ENCODE data around the gene CNPY3. TPM values are rescaled to one million over a fixed set of nuclear protein-coding genes. Genes with fewer than 3 reads are reported as not detected.
A peak's percentile ranks its signal among the peaks of the same experiment; 100 is the strongest.

Gene CNPY3
- total RNA-seq, 6 donors from 2014 or later, result 32.4 to 95.2 (median 50.3) TPM

GRCh38 chr6:42907336-42907735 lies 21.9 kb upstream of the CNPY3 start:
- ATAC-seq (ENCODE audit: low FRiP score in 2 of 2) (peak in 1 of 2 donors; percentile 55), DNase-seq (peak in 1 of 2 donors; percentile 40)

GRCh38 chr6:42909835-42910234 lies 19.4 kb upstream of the CNPY3 start:
- no peak for TF ChIP-seq POLR2AphosphoS5 (IDR thresholded peaks at IDR 0.05)
- TF ChIP-seq POLR2A (IDR thresholded peaks at IDR 0.05), result no peak
- no peak for TF ChIP-seq EP300 (IDR thresholded peaks at IDR 0.05)
- TF ChIP-seq CTCF (IDR thresholded peaks at IDR 0.05), result no peak
- no peak overlapping the region for H3K27ac ChIP-seq
- no peaks in the 10 kb centered on the region for H3K36me3 ChIP-seq
- WGBS, 2 donors, result 92 to 94% methylated on average over 10 of the region's 10 CpGs
- ATAC-seq (ENCODE audit: low FRiP score in 2 of 2) (no peak), DNase-seq (no peak)
- H3K9me3 ChIP-seq, result no peaks in the 10 kb centered on the region
- H3K27me3 ChIP-seq, result peaks cover 0 to 4% (median 0%) of the 10 kb centered on the region in 4 donors
- no peak overlapping the region for H3K4me3 ChIP-seq
- H3K4me1 ChIP-seq, result peaks cover 3 to 8% (median 6%) of the 10 kb centered on the region in 4 donors

More at GRCh38 chr6:42907336-42907735, 21.9 kb upstream of the CNPY3 start:
- Histone ChIP-seq H3K36me3 (no peaks in the 10 kb centered on the region), H3K4me1 (peaks cover 3 to 8% (median 6%) of the 10 kb centered on the region in 4 donors), H3K27me3 (peaks cover 0 to 4% (median 0%) of the 10 kb centered on the region in 4 donors), H3K4me3 (no peak overlapping the region), H3K27ac (no peak overlapping the region), H3K9me3 (no peaks in the 10 kb centered on the region)
- 58 to 85% methylated on average over 4 to 5 of the region's 5 CpGs for WGBS, 2 donors
- no peak for TF ChIP-seq CTCF (IDR thresholded peaks at IDR 0.05)
- no peak for TF ChIP-seq EP300 (IDR thresholded peaks at IDR 0.05)

- TF ChIP-seq POLR2A (IDR thresholded peaks at IDR 0.05) (no peak), EP300 (IDR thresholded peaks at IDR 0.05) (no peak), POLR2AphosphoS5 (IDR thresholded peaks at IDR 0.05) (no peak), CTCF (IDR thresholded peaks at IDR 0.05) (no peak)
- peak in 1 of 2 donors; percentile 66 for DNase-seq
- WGBS, 2 donors, result 17 to 27% methylated on average over 34 to 35 of the region's 49 CpGs
- Histone ChIP-seq H3K9me3 (no peaks in the 10 kb centered on the region), H3K36me3 (no peaks in the 10 kb centered on the region), H3K27me3 (peaks cover 0 to 4% (median 0%) of the 10 kb centered on the region in 4 donors), H3K4me1 (peaks cover 3 to 8% (median 6%) of the 10 kb centered on the region in 4 donors), H3K27ac (no peak overlapping the region), H3K4me3 (peak overlapping the region in 3 of 4 donors; percentile 22 to 35 (median 27))
- ATAC-seq (ENCODE audit: low FRiP score in 2 of 2), result no peak
These were observed 17.9 kb upstream of the CNPY3 start for GRCh38 chr6:42911171-42912021.

- TF ChIP-seq POLR2AphosphoS5 (IDR thresholded peaks at IDR 0.05) (no peak), CTCF (IDR thresholded peaks at IDR 0.05) (no peak), EP300 (IDR thresholded peaks at IDR 0.05) (no peak), POLR2A (IDR thresholded peaks at IDR 0.05) (no peak)
- H3K27ac ChIP-seq, result no peak overlapping the region
- ATAC-seq (ENCODE audit: low FRiP score in 2 of 2) (no peak), DNase-seq (no peak)
- H3K27me3 ChIP-seq, result peaks cover 0 to 4% (median 0%) of the 10 kb centered on the region in 4 donors
- H3K4me3 ChIP-seq, result no peak overlapping the region
- H3K9me3 ChIP-seq, result no peaks in the 10 kb centered on the region
- H3K4me1 ChIP-seq, result peaks cover 3 to 8% (median 6%) of the 10 kb centered on the region in 4 donors
- WGBS, 2 donors, result 81 to 86% methylated on average over 4 of the region's 4 CpGs
- no peaks in the 10 kb centered on the region for H3K36me3 ChIP-seq
These were observed 14.7 kb upstream of the CNPY3 start for GRCh38 chr6:42914546-42914945.

Data from upper lobe of left lung (tissue), 6 donors.